HG03045 (cell line): Measurements from ENCODE around the gene CHRNG.
"Not testable (repeated sequence)": the region's sequence is repeated elsewhere in the genome, so short reads cannot be mapped to it uniquely, and the experiment has no call there.

Source experiments
- ATAC-seq: cut with Tn5 transposase; IDR thresholded peaks from one replicate; pipeline ENCODE4 v1.9.1; 2021; ENCODE audit warnings: mild to moderate bottlenecking, moderate library complexity; ENCODE audit not compliant: unreplicated experiment

CHRNG gene

GRCh38 chr2:232526372-232526941 is 13.0 kb upstream of the CHRNG start:
- ATAC-seq: no peak

DNA sequence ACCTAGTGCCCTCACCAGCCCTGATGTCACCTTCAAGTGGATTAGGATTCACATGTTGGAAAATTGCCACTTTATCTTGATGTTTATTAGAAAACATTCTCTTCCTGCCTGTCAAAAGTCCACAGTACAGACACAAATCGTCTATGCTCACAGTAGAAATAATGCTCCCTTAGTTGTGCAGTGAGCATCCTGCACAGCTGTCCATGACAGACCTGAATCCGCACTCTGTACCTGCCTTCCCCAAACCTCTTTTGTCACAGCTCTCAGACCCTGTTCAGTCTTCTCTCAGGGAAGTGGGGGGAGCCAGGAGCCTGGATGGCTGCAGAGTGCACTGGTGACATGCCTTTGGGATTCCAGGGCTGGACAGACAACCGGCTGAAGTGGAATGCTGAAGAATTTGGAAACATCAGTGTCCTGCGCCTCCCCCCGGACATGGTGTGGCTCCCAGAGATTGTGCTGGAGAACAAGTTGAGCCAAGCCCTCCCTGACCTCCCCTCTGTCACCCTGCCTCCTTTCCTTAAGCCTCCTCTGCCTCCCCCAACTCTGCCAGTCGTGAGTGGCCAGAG is 11.5 kb upstream of the CHRNG start:
- ATAC-seq: no peak

DNA sequence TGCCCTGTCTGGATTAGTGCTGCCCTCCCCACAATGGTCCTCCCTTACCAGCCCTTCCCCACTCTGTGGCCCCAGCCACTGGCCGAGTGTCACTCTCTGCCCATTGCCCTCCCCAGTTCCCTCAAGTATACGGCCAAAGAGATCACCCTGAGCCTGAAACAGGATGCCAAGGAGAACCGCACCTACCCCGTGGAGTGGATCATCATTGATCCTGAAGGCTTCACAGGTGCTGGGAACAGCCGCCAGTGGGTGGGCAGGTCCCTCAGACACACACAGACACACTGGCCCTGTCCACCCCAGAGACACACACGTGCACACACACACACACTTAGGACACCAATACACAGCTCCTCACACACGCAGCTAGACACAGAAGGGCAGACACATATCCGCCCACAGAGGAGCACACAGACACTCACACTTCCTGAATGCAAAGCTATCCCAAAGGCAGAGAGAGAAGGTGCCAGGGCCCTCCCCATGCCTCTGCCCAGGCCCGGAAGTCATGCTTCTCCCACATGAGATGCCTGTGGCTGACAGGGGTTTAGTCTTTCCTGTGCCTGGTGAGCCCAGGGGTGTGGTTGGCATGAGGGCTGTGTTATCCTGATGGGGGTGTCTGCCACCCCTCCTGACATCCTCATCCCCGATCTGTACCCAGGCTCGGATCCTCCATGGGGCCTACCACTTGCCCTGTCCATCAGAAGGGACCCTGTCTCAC is 10.6 kb upstream of the CHRNG start:
- no peak for ATAC-seq

DNA sequence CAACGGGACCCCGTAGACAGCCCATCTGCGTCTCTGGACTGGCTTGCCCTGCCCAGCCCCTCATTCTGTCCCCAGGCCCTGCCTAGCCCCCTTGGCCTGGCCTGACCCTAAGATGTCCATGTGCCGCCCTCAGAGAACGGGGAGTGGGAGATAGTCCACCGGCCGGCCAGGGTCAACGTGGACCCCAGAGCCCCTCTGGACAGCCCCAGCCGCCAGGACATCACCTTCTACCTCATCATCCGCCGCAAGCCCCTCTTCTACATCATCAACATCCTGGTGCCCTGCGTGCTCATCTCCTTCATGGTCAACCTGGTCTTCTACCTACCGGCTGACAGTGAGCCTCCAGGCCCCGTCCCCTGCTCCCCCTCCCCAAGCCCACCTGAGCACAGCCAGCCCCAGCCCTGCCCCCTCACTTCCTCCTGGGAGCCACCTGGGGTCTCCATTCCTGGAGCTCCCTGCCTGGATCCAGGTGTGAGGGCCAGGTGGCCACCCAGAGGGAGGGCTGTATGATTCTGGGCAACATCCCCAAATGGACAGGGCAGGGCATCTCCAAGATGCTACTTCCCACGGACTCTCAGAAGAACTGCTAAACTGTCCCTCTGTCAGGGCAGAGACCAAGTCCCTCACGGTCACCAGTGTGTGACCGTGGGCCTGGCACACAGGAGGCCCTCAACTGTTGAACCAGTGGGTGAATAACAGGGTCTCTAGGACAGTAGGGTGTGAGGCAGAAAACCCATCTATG is 9.5 kb upstream of the CHRNG start:
- ATAC-seq: no peak

- no peak for ATAC-seq
Measured at GRCh38 chr2:232530626-232531260, 8.7 kb upstream of the CHRNG start.

DNA sequence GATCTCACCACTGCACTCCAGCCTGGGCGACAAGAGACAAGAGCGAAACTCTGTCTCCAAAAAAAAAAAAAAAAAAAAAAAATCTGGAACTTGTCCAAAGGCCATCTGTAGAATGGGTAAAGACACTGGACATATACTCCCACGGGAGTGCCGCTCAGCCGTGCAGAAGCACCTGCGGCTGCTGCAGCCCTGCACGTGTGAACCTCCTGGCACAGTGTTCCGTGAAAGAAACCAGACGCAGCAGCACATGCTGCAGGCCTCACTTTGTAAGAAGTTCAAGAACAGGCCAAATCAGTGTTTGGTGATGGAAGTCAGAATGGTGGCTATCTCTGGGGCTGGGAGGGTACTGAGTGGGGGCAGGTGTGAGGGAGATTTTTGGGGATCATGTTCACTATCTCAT is 7.1 kb upstream of the CHRNG start:
- no peak for ATAC-seq

- ATAC-seq: not testable (repeated sequence)
Measured at GRCh38 chr2:232532821-232533220, 6.7 kb upstream of the CHRNG start.

DNA sequence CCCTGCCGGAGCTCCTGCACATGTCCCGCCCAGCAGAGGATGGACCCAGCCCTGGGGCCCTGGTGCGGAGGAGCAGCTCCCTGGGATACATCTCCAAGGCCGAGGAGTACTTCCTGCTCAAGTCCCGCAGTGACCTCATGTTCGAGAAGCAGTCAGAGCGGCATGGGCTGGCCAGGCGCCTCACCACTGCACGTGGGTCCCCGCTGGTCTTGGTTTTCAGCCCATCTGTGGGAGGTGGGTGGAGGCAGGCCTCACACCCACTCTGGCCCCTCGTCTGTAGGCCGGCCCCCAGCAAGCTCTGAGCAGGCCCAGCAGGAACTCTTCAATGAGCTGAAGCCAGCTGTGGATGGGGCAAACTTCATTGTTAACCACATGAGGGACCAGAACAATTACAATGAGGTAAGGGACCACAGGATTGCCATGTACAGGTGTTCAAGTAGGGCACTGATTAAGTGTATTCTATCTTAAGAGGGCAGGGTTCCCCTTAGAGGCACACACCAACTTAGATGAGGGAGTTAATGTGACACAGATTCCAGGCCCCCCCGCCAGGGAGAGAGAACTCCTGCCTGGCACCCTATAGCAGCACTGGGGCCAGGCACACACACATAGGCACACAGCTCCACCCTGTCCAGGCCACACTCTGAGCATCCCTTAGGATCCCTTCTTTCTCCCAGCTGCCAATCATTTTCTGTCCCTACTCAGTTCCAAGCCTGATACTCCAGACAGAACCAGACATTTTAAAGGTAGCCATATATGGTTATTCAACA is 5.4 kb upstream of the CHRNG start:
- ATAC-seq: no peak

DNA sequence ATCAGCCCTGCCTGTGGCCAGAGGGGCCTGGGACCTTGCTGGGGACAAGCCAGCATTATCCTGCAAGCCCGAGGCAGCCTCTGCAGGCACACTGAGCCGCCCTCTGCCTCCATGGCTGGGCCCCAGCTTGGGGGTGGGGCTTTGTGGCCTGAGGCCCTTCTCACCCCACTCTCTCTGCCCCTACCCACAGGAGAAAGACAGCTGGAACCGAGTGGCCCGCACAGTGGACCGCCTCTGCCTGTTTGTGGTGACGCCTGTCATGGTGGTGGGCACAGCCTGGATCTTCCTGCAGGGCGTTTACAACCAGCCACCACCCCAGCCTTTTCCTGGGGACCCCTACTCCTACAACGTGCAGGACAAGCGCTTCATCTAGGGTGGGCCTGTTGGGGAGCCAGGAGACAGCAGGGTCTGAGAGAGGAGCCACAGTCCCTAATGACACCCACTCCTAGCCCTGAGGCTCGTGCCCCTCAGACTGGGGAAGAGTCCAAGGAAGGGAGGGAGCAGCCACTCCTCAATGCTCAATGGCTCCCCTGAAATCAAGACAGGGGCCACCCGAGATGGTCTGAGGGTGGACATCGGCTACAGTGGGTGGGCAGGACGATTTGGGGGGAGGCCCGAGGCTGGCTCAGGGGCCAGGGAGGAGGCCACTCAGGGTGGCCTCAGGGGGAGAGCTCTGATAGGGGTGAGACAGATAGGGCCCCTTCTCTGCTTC is 4.4 kb upstream of the CHRNG start:
- no peak for ATAC-seq

GRCh38 chr2:232535761-232536530 is 3.5 kb upstream of the CHRNG start:
- ATAC-seq: no peak

GRCh38 chr2:232537079-232537478 is 2.4 kb upstream of the CHRNG start:
- ATAC-seq: no peak

DNA sequence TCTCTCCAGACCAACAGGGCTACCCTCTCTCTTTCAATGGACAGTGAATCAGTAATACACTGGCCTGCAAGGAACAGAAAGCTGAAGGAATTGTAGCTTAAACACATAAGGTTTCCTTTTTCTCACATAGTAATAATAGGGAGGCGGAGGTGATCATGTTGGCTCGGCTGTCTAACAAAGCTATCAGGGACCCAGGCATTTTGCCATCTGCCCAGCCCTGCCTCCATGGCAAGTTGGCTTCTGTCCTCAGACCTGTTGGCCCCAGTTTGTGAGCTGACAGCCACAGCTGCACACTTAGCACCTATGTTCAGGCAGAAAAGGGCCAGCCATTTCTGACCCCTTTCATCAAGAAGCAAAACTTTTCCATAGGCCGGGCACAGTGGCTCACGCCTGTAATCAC is 2.0 kb upstream of the CHRNG start:
- no peak for ATAC-seq

GRCh38 chr2:232538671-232539070 is 821 bp upstream of the CHRNG start:
- no peak for ATAC-seq

DNA sequence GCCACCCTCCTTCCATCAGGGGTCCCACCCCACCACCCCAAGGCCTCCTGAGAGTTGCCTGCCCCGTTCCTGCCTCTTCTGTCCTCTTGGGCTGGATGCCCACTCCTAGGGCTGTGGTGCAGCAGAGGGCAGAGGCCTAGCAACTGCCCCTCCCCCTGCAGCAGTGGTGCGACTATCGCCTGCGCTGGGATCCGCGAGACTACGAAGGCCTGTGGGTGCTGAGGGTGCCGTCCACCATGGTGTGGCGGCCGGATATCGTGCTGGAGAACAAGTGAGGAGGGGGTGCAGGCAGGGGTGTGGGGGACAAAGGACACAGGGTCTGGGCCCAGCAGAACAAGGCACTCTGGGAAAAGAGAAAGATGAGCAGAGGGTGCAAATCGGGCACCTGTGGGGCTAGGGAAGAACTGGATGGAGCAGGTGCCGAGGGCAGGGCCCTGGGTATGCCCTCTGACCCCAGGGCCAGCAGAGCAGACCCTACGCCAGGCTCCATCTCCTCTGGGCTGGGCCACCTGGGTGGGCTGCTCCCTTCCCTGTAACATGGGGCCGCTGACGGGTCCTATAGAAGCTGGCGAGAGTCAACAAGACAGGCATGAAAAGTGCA is 1.0 kb downstream of the CHRNG start:
- ATAC-seq: no peak

GRCh38 chr2:232541195-232541960 is 1.9 kb downstream of the CHRNG start:
- ATAC-seq: no peak

- no peak for ATAC-seq
Measured at GRCh38 chr2:232541961-232542714, 2.6 kb downstream of the CHRNG start.

GRCh38 chr2:232542715-232543467 is 3.4 kb downstream of the CHRNG start:
- no peak for ATAC-seq
